Caco-2 (cell line): Measurements from ENCODE around the gene OTUD5. TPM values are rescaled to one million over a fixed set of nuclear protein-coding genes. Genes with fewer than 3 reads are reported as not detected.

Source experiments
- BruUV-seq: library from RNA; stranded (reverse); fragments of 400-500 nt; replicated peaks from 2 replicates; lab custom pipeline; 2021; lab: Mats Ljungman, UMichigan
- CTCF ChIA-PET: fragments of 300-600 bp; sonication (Branson Sonifier 250); formaldehyde crosslinking; loops from one replicate; lab custom pipeline; 2022; ENCODE audit warnings: antibody characterized with exemption; lab: Charles Lee
- POLR2A ChIA-PET: fragments of 300-600 bp; sonication (Branson Sonifier 250); formaldehyde crosslinking; loops from one replicate; lab custom pipeline; 2022; ENCODE audit warnings: antibody characterized with exemption; lab: Charles Lee
- DNase-seq, 2 experiments: peaks; one replicate each; pipeline versions ENCODE4 v3.0.0 to v3.0.0-alpha.2; 2020 to 2022
- H3K27me3 ChIP-seq: replicated peaks from 2 replicates; pipeline ENCODE4 v1.6.0; 2011; ENCODE audit warnings: low read length; ENCODE audit not compliant: control insufficient read depth, insufficient read depth
- H3K36me3 ChIP-seq: 2 replicates; pipeline ENCODE4 v1.5.1; 2011; ENCODE audit warnings: low read length; ENCODE audit not compliant: control insufficient read depth, insufficient read depth
- H3K4me1 ChIP-seq: fragments of 250-450 bp; sonication (Bioruptor Pico); 2 replicates; pipeline ENCODE4 v1.5.1; 2020; ENCODE audit warnings: mild to moderate bottlenecking
- H3K4me3 ChIP-seq: 2 replicates; pipeline ENCODE4 v1.5.1; 2011; ENCODE audit warnings: low read depth, mild to moderate bottlenecking, control low read depth, low read length
- H3K9me3 ChIP-seq: fragments of 250-450 bp; sonication (Bioruptor Pico); 2 replicates; pipeline ENCODE4 v1.5.1; 2020; ENCODE audit warnings: mild to moderate bottlenecking, moderate library complexity
- H3K27ac Mint-ChIP-seq: one replicate; pipeline ENCODE4 v1.8.0; 2022; ENCODE audit warnings: mixed read lengths; ENCODE audit not compliant: unreplicated experiment
- H3K27me3 Mint-ChIP-seq: one replicate; pipeline ENCODE4 v1.8.0; 2022; ENCODE audit warnings: mixed read lengths; ENCODE audit not compliant: insufficient read depth, unreplicated experiment
- H3K36me3 Mint-ChIP-seq: one replicate; pipeline ENCODE4 v1.8.0; 2022; ENCODE audit warnings: mild to moderate bottlenecking, mixed read lengths; ENCODE audit not compliant: insufficient read depth, unreplicated experiment
- H3K4me1 Mint-ChIP-seq: one replicate; pipeline ENCODE4 v1.8.0; 2022; ENCODE audit warnings: low read depth, mixed read lengths; ENCODE audit not compliant: unreplicated experiment
- H3K4me3 Mint-ChIP-seq: one replicate; pipeline ENCODE4 v1.8.0; 2022; ENCODE audit warnings: mild to moderate bottlenecking, moderate library complexity, mixed read lengths; ENCODE audit not compliant: unreplicated experiment
- H3K9me3 Mint-ChIP-seq: one replicate; pipeline ENCODE4 v1.8.0; 2022; ENCODE audit warnings: mixed read lengths; ENCODE audit not compliant: unreplicated experiment
- CTCF ChIP-seq, 2 experiments: fragments of 200-600 bp in 1 of 2; IDR thresholded peaks; 1 replicate in 1 of 2; 2 replicates in 1 of 2; pipeline versions ENCODE4 v1.5.1 to v1.8.0; 2011 to 2022; ENCODE audit warnings: antibody characterized with exemption in 1 of 2, control low read depth in 1 of 2, inconsistent platforms in 1 of 2, low read depth in 1 of 2, low read length in 1 of 2, mild to moderate bottlenecking in 1 of 2, moderate library complexity in 1 of 2; ENCODE audit not compliant: insufficient read depth in 1 of 2, severe bottlenecking in 1 of 2, unreplicated experiment in 1 of 2
- intact Hi-C: fragments of 100-400 bp; cut with micrococcal nuclease; formaldehyde crosslinking; loops from one replicate; pipeline ENCODE4 v1.10.0; 2022; ENCODE audit not compliant: unreplicated experiment
- total RNA-seq: library from RNA; stranded (reverse); gene quantifications from 2 replicates; pipeline ENCODE4 v1.2.3, GENCODE V29; 2022

OTUD5 gene
- total RNA-seq, 1 experiment from 2014 or later, result 40.6 TPM

DNA sequence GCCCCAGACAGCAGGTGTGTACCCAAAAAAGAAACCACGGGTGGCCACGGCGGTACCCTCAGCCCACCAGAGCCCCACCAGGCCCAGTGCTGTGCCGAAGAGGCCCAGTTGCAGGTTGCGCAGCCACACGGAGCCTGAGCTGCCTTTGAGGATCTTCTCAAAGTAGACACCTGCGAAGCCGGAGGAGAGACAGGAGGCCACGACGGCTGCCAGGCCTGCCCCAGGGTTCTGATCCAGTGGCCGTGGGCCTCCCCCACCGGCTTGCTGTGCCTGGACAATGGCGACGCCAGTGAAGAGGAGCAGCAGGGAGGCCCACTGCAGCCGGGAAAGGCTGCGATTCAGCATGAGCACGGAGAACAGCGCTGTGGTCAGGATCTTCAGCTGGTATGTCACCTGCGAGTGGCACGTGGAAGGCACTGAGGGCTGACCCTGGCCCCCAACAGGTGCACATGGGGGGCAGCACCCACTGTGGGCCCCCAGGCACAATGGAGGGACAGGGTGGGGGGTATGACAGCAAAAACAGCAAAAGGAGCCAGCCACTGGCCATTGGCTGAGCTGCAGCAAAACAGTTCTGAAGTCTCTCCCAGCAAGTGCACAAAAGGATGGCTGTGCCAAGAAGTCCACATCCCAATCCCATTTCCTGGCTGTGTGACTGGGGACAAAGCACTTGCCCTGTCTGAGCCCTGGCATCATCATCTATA is 52.2 kb downstream of the OTUD5 start:
- no peak for DNase-seq
- Mint-ChIP-seq H3K4me3 (no peak overlapping the region), H3K36me3 (peaks cover 53% of the 10 kb centered on the region), H3K9me3 (no peaks in the 10 kb centered on the region), H3K27ac (no peak overlapping the region), H3K27me3 (no peaks in the 10 kb centered on the region), H3K4me1 (no peaks in the 10 kb centered on the region)
- CTCF ChIA-PET, result no interaction called here
- H3K27me3 ChIP-seq, result no peaks in the 10 kb centered on the region
- no peaks in the 10 kb centered on the region; the same call in 1 of the 2 replicates for H3K36me3 ChIP-seq
- H3K4me1 ChIP-seq, result no peaks in the 10 kb centered on the region
- no peak overlapping the region for H3K4me3 ChIP-seq
- TF ChIP-seq CTCF (IDR thresholded peaks at IDR 0.05; ENCODE audit: insufficient read depth in 1 of 2, low read depth in 1 of 2, low read length in 1 of 2, severe bottlenecking in 1 of 2, unreplicated experiment in 1 of 2), result no peak
- no TSS peak for BruUV-seq
- intact Hi-C loops, result no loop called here
- no peaks in the 10 kb centered on the region for H3K9me3 ChIP-seq
- POLR2A ChIA-PET, result no interaction called here

DNA sequence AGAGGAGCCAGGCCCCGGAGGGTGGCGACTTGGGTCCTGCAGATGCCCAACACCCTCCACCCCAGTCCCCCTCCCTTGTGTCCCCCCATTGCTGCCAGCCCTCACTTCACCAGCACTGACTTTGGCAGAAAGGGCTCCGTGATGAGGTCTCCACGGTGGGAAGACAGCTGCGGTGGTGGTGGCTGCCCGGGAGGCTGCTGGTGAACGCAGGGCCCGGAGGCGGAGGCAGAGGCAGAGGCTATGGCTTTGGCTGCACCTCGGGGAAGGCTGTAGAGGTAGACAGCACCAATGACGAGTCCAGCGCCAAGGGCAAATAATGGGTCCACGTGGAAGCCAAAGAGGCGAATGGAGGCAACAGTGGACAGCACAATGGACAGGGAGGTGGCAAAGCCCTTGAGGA is 52.8 kb downstream of the OTUD5 start:
- BruUV-seq, result no TSS peak
- Mint-ChIP-seq H3K27me3 (no peaks in the 10 kb centered on the region), H3K4me3 (no peak overlapping the region), H3K27ac (no peak overlapping the region), H3K36me3 (peaks cover 52% of the 10 kb centered on the region), H3K4me1 (no peaks in the 10 kb centered on the region), H3K9me3 (no peaks in the 10 kb centered on the region)
- intact Hi-C loops, result no loop called here
- Histone ChIP-seq H3K27me3 (no peaks in the 10 kb centered on the region), H3K4me1 (no peaks in the 10 kb centered on the region), H3K9me3 (no peaks in the 10 kb centered on the region), H3K36me3 (no peaks in the 10 kb centered on the region; the same call in 1 of the 2 replicates), H3K4me3 (no peak overlapping the region)
- no peak for TF ChIP-seq CTCF (IDR thresholded peaks at IDR 0.05; ENCODE audit: insufficient read depth in 1 of 2, low read depth in 1 of 2, low read length in 1 of 2, severe bottlenecking in 1 of 2, unreplicated experiment in 1 of 2)
- ChIA-PET POLR2A (interaction anchor here (0.6 kb wide), 1 partner anchor 13 kb away, joined by 5 read pairs; no protein-coding TSS in a partner anchor), CTCF (no interaction called here)
- no peak for DNase-seq

GRCh38 chrX:48904180-48904579 is 53.2 kb downstream of the OTUD5 start:
- no TSS peak for BruUV-seq
- Mint-ChIP-seq H3K27ac (no peak overlapping the region), H3K4me3 (no peak overlapping the region), H3K27me3 (no peaks in the 10 kb centered on the region), H3K4me1 (no peaks in the 10 kb centered on the region), H3K36me3 (peaks cover 52% of the 10 kb centered on the region), H3K9me3 (no peaks in the 10 kb centered on the region)
- no peaks in the 10 kb centered on the region for H3K4me1 ChIP-seq
- DNase-seq, result no peak
- H3K27me3 ChIP-seq, result no peaks in the 10 kb centered on the region
- TF ChIP-seq CTCF (IDR thresholded peaks at IDR 0.05; ENCODE audit: insufficient read depth in 1 of 2, low read depth in 1 of 2, low read length in 1 of 2, severe bottlenecking in 1 of 2, unreplicated experiment in 1 of 2), result no peak
- no peak overlapping the region for H3K4me3 ChIP-seq
- H3K36me3 ChIP-seq, result no peaks in the 10 kb centered on the region; the same call in 1 of the 2 replicates
- intact Hi-C loops, result no loop called here
- H3K9me3 ChIP-seq, result no peaks in the 10 kb centered on the region
- POLR2A ChIA-PET, result interaction anchor here (0.6 kb wide), 1 partner anchor 13 kb away, joined by 5 read pairs; no protein-coding TSS in a partner anchor
- CTCF ChIA-PET, result no interaction called here
